Endothelial cell of umbilical vein (primary cell): ENCODE measurements around the gene SIRPA.

Experiments used
- CTCF ChIP-seq, 2 donors: IDR thresholded peaks; 1 replicate in 1 of 2; 2 replicates in 1 of 2; pipeline ENCODE4 v1.5.1; 2011; ENCODE audit warnings: low read length in 2 of 2, mild to moderate bottlenecking in 2 of 2, moderate library complexity in 2 of 2, control low read depth in 1 of 2, inconsistent platforms in 1 of 2, low read depth in 1 of 2; ENCODE audit not compliant: insufficient read depth in 1 of 2; ENCODE audit errors: extremely low read depth in 1 of 2
- EZH2 ChIP-seq: IDR thresholded peaks from 2 replicates; pipeline ENCODE4 v1.6.1; 2012; ENCODE audit warnings: borderline replicate concordance, low read depth, mild to moderate bottlenecking, moderate library complexity, low read length, inconsistent platforms; ENCODE audit not compliant: severe bottlenecking
- MAX ChIP-seq: IDR thresholded peaks from 2 replicates; pipeline ENCODE4 v1.6.1; 2011; ENCODE audit not compliant: insufficient read depth, insufficient read length
- MYC ChIP-seq: IDR thresholded peaks from one replicate; pipeline ENCODE4 v1.6.1; 2011; ENCODE audit warnings: mild to moderate bottlenecking, low read depth, low read length
- POLR2A ChIP-seq: IDR thresholded peaks from 2 replicates; pipeline ENCODE4 v1.6.1; 2012; ENCODE audit warnings: low read depth, mild to moderate bottlenecking, control low read depth, low read length
- POLR2AphosphoS5 ChIP-seq: IDR thresholded peaks from 2 replicates; pipeline ENCODE4 v1.6.1; 2012; ENCODE audit warnings: low read depth, mild to moderate bottlenecking, control low read depth, low read length, moderate library complexity; ENCODE audit not compliant: insufficient read depth

- TF ChIP-seq EZH2 = no peak
- TF ChIP-seq CTCF (IDR thresholded peaks at IDR 0.05; ENCODE audit: extremely low read depth in 1 of 2, insufficient read depth in 1 of 2, low read depth in 1 of 2, low read length in 2 of 2) = no peak
- TF ChIP-seq POLR2A = no peak
- no peak for TF ChIP-seq POLR2AphosphoS5
- TF ChIP-seq MYC = no peak
- no peak for TF ChIP-seq MAX
These were observed 48.2 kb downstream of the SIRPA start for GRCh38 chr20:1943275-1944002.
